Smooth muscle cell (in vitro differentiated cells): ENCODE results near the gene TUBE1. TPM values are rescaled to one million over a fixed set of nuclear protein-coding genes. Genes with fewer than 3 reads are reported as not detected.
"Not testable (repeated sequence)": the region's sequence is repeated elsewhere in the genome, so short reads cannot be mapped to it uniquely, and the experiment has no call there.

Source experiments
- DNase-seq: peaks from one replicate; lab custom pipeline; 2025; ENCODE audit not compliant: unreplicated experiment; lab: John Stamatoyannopoulos, UW
- H2AFZ ChIP-seq: fragments of 200-600 bp; sonication (generic); 2 replicates; pipeline ENCODE4 v1.6.0; 2016; ENCODE audit warnings: antibody characterized with exemption, low read depth, mild to moderate bottlenecking
- H3F3A ChIP-seq: fragments of 200-600 bp; sonication (generic); 2 replicates; pipeline ENCODE4 v1.6.0; 2017; ENCODE audit warnings: antibody characterized with exemption, low read depth
- H3K27ac ChIP-seq: fragments of 200-600 bp; sonication (generic); 2 replicates; pipeline ENCODE4 v1.5.1; 2016; ENCODE audit warnings: low read depth, mild to moderate bottlenecking
- H3K27me3 ChIP-seq: fragments of 200-600 bp; sonication (generic); 2 replicates; pipeline ENCODE4 v1.6.1; 2016; ENCODE audit warnings: low read depth, mild to moderate bottlenecking
- H3K36me3 ChIP-seq: fragments of 200-600 bp; sonication (generic); 2 replicates; pipeline ENCODE4 v1.5.1; 2016; ENCODE audit warnings: low read depth
- H3K4me1 ChIP-seq: fragments of 200-600 bp; sonication (generic); 2 replicates; pipeline ENCODE4 v1.5.1; 2016; ENCODE audit warnings: low read depth
- H3K4me2 ChIP-seq: fragments of 200-600 bp; sonication (generic); 2 replicates; pipeline ENCODE4 v1.6.0; 2016; ENCODE audit warnings: mild to moderate bottlenecking
- H3K4me3 ChIP-seq: fragments of 200-600 bp; sonication (generic); 2 replicates; pipeline ENCODE4 v1.5.1; 2016; ENCODE audit warnings: mild to moderate bottlenecking
- H3K79me2 ChIP-seq: fragments of 200-600 bp; sonication (generic); 2 replicates; pipeline ENCODE4 v1.6.0; 2016; ENCODE audit warnings: low read depth, mild to moderate bottlenecking
- H3K9ac ChIP-seq: fragments of 200-600 bp; sonication (generic); 2 replicates; pipeline ENCODE4 v1.6.0; 2016; ENCODE audit warnings: low read depth
- H3K9me3 ChIP-seq: fragments of 200-600 bp; sonication (generic); replicated peaks from 2 replicates; pipeline ENCODE4 v1.5.1; 2016; ENCODE audit warnings: low read depth
- H4K20me1 ChIP-seq: fragments of 200-600 bp; sonication (generic); 2 replicates; pipeline ENCODE4 v1.6.0; 2016; ENCODE audit warnings: low read depth
- WGBS: methylation state at CpG from one replicate; pipeline ENCODE4 v1.1.7; 2016; ENCODE audit warnings: low lambda C conversion rate; 5-methylcytosine and 5-hydroxymethylcytosine counted together
- polyA plus RNA-seq: library from polyadenylated mRNA; unstranded; fragments of >200 nt; fragmentation: Nextera tagmentation; extraction: Ambion mirVana; gene quantifications from 2 replicates; pipeline ENCODE4 v1.2.1, GENCODE V29; 2016
- total RNA-seq: library from RNA; depleted of rRNA; stranded (reverse); fragments of >200 nt; gene quantifications from 2 replicates; pipeline ENCODE4 v1.2.3, GENCODE V29; 2014
- TF ChIP-seq, protein P1 (sequence below): fragments of 200-600 bp; sonication (generic); IDR thresholded peaks from 2 replicates; pipeline ENCODE4 v1.5.1; 2017; ENCODE audit warnings: borderline replicate concordance, mild to moderate bottlenecking, antibody characterized with exemption; ENCODE audit not compliant: insufficient read depth, poor library complexity, severe bottlenecking

Gene TUBE1
- total and polyA plus RNA-seq, 2 experiments from 2014 or later: 9.9 to 11.6 TPM

GRCh38 chr6:112049026-112049799 is 38.1 kb downstream of the TUBE1 start:
- H3K4me3 ChIP-seq: no peak overlapping the region
- WGBS: 77% methylated on average over 6 of the region's 6 CpGs
- DNase-seq: no peak
- H2AFZ ChIP-seq: no peak overlapping the region
- H3K4me2 ChIP-seq: no peak overlapping the region
- H3F3A ChIP-seq: no peaks in the 10 kb centered on the region
- H4K20me1 ChIP-seq: no peaks in the 10 kb centered on the region
- H3K27me3 ChIP-seq: no peaks in the 10 kb centered on the region
- H3K36me3 ChIP-seq: no peaks in the 10 kb centered on the region
- H3K9me3 ChIP-seq: no peaks in the 10 kb centered on the region
- no peaks in the 10 kb centered on the region for H3K79me2 ChIP-seq
- H3K27ac ChIP-seq: no peak overlapping the region
- no peaks in the 10 kb centered on the region for H3K4me1 ChIP-seq
- TF ChIP-seq, protein P1, sequence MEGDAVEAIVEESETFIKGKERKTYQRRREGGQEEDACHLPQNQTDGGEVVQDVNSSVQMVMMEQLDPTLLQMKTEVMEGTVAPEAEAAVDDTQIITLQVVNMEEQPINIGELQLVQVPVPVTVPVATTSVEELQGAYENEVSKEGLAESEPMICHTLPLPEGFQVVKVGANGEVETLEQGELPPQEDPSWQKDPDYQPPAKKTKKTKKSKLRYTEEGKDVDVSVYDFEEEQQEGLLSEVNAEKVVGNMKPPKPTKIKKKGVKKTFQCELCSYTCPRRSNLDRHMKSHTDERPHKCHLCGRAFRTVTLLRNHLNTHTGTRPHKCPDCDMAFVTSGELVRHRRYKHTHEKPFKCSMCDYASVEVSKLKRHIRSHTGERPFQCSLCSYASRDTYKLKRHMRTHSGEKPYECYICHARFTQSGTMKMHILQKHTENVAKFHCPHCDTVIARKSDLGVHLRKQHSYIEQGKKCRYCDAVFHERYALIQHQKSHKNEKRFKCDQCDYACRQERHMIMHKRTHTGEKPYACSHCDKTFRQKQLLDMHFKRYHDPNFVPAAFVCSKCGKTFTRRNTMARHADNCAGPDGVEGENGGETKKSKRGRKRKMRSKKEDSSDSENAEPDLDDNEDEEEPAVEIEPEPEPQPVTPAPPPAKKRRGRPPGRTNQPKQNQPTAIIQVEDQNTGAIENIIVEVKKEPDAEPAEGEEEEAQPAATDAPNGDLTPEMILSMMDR: no peak
- no peak overlapping the region for H3K9ac ChIP-seq

DNA sequence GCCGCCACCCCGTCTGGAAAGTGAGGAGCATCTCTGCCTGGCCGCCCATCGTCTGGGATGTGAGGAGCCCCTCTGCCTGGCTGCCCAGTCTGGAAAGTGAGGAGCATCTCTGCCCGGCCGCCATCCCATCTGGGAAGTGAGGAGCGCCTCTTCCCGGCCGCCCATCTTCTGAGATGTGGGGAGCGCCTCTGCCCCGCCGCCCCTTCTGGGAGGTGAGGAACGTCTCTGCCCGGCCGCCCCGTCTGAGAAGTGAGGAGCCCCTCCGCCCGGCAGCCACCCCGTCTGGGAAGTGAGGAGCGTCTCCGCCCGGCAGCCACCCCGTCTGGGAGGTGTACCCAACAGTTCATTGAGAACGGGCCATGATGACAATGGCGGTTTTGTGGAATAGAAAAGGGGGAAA is 39.8 kb downstream of the TUBE1 start:
- DNase-seq, H3K4me2 ChIP-seq, H3K79me2 ChIP-seq, H3K27me3 ChIP-seq, H3K4me3 ChIP-seq, H3K36me3 ChIP-seq, H3K9ac ChIP-seq, H3K4me1 ChIP-seq, H3K27ac ChIP-seq, H2AFZ ChIP-seq, H3K9me3 ChIP-seq, H3F3A ChIP-seq, H4K20me1 ChIP-seq: not testable (repeated sequence)
- WGBS: 98% methylated on average over 21 of the region's 25 CpGs

DNA sequence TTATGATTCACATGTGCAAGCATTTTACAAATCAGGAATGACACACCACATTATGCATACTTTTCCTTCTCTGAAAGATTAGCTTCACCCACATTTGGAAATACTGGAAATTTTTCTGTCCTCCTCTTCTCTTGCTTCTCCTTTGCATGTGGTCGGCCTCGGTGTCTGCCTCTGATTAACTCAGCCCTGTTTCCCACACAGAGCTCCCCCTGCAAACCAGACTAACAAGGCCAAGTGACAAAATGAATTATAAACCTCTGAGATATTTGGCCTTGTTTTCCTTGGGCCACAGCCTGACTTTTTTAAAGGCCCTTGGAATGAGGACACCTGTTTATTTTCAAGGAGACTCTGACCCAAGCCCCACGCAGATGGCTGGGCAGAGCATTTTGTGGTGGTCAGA is 42.4 kb downstream of the TUBE1 start:
- Histone ChIP-seq H3K27me3 (no peaks in the 10 kb centered on the region), H4K20me1 (no peaks in the 10 kb centered on the region), H3F3A (no peaks in the 10 kb centered on the region), H3K79me2 (no peaks in the 10 kb centered on the region), H3K4me1 (peaks cover 5% of the 10 kb centered on the region), H3K4me2 (no peak overlapping the region), H3K36me3 (no peaks in the 10 kb centered on the region), H3K27ac (peak overlapping the region; percentile 2), H3K9ac (no peak overlapping the region), H3K4me3 (no peak overlapping the region), H3K9me3 (no peaks in the 10 kb centered on the region), H2AFZ (no peak overlapping the region)
- TF ChIP-seq, protein P1: no peak
- WGBS: 38% methylated on average over 3 of the region's 3 CpGs
- no peak for DNase-seq

DNA sequence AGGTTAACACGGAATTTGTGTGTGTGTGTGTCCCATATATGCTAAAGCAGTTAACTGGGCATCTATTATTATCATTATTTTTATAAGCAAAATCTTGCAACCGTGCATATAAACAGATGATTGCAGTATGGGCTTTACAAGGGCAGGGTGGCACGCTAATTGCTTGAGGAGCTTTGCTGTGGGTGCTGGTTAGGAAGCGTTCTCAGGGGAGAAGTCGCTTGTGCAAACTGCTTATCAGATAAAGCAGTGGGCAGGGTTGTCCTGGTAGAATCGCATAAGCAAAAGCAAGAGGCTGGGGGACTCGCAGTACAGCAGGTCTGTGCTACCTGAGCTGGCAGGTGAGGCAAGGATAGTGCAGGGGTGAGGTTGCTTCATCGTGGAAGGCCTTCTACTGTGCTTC is 43.1 kb downstream of the TUBE1 start:
- Histone ChIP-seq H3F3A (no peaks in the 10 kb centered on the region), H3K4me1 (peaks cover 5% of the 10 kb centered on the region), H2AFZ (no peak overlapping the region), H3K4me2 (no peak overlapping the region), H3K27me3 (no peaks in the 10 kb centered on the region), H4K20me1 (no peaks in the 10 kb centered on the region), H3K79me2 (no peaks in the 10 kb centered on the region), H3K9ac (no peak overlapping the region), H3K9me3 (no peaks in the 10 kb centered on the region), H3K36me3 (no peaks in the 10 kb centered on the region), H3K27ac (peak overlapping the region; percentile 2), H3K4me3 (no peak overlapping the region)
- 65% methylated on average over 8 of the region's 8 CpGs for WGBS
- TF ChIP-seq, protein P1: no peak
- no peak for DNase-seq
